SK-N-DZ (cell line): ENCODE data around the gene NAALADL2.
"Not testable (repeated sequence)": the region's sequence is repeated elsewhere in the genome, so short reads cannot be mapped to it uniquely, and the experiment has no call there.

Source experiments
- DNase-seq: peaks from one replicate; pipeline ENCODE4 v3.0.0-alpha.2; 2015; ENCODE audit warnings: low spot score

Gene NAALADL2

GRCh38 chr3:175580318-175580717 is 721.2 kb downstream of the NAALADL2 start:
- DNase-seq, result no peak

- no peak for DNase-seq
These were observed 726.8 kb downstream of the NAALADL2 start for GRCh38 chr3:175585898-175586297.

- DNase-seq, result no peak
These were observed 731.6 kb downstream of the NAALADL2 start for GRCh38 chr3:175590745-175591144.

- no peak for DNase-seq
These were observed 732.2 kb downstream of the NAALADL2 start for GRCh38 chr3:175591375-175591774.

- no peak for DNase-seq
These were observed 734.2 kb downstream of the NAALADL2 start for GRCh38 chr3:175593331-175593730.

- no peak for DNase-seq
These were observed 739.6 kb downstream of the NAALADL2 start for GRCh38 chr3:175598740-175599139.

- no peak for DNase-seq
These were observed 742.4 kb downstream of the NAALADL2 start for GRCh38 chr3:175601521-175601920.

- DNase-seq, result no peak
These were observed 746.7 kb downstream of the NAALADL2 start for GRCh38 chr3:175605851-175606250.

- DNase-seq, result no peak
These were observed 747.6 kb downstream of the NAALADL2 start for GRCh38 chr3:175606650-175607318.

GRCh38 chr3:175608356-175608755 is 749.2 kb downstream of the NAALADL2 start:
- no peak for DNase-seq

- DNase-seq, result no peak
These were observed 749.8 kb downstream of the NAALADL2 start for GRCh38 chr3:175608911-175609310.

- DNase-seq, result no peak
These were observed 753.5 kb downstream of the NAALADL2 start for GRCh38 chr3:175612487-175613196.

GRCh38 chr3:175614107-175614506 is 755.0 kb downstream of the NAALADL2 start:
- not testable (repeated sequence) for DNase-seq

GRCh38 chr3:175617247-175617646 is 758.1 kb downstream of the NAALADL2 start:
- no peak for DNase-seq

GRCh38 chr3:175619369-175619768 is 760.2 kb downstream of the NAALADL2 start:
- no peak for DNase-seq

- no peak for DNase-seq
These were observed 761.0 kb downstream of the NAALADL2 start for GRCh38 chr3:175620093-175620492.

GRCh38 chr3:175620532-175620931 is 761.4 kb downstream of the NAALADL2 start:
- DNase-seq, result no peak

GRCh38 chr3:175640958-175641357 is 781.8 kb downstream of the NAALADL2 start:
- DNase-seq, result no peak

- no peak for DNase-seq
These were observed 787.7 kb downstream of the NAALADL2 start for GRCh38 chr3:175646865-175647264.

GRCh38 chr3:175648899-175649298 is 789.8 kb downstream of the NAALADL2 start:
- DNase-seq, result no peak

- no peak for DNase-seq
These were observed 792.6 kb downstream of the NAALADL2 start for GRCh38 chr3:175651716-175652115.

- DNase-seq, result no peak
These were observed 796.2 kb downstream of the NAALADL2 start for GRCh38 chr3:175655351-175655750.

GRCh38 chr3:175656461-175656860 is 797.3 kb downstream of the NAALADL2 start:
- no peak for DNase-seq
